ENCODE results near the gene CDK17.

- TF ChIP-seq CSDC2 (CRISPR knock-in tag; IDR thresholded peaks at IDR 0.05) (no peak), GLIS3 (CRISPR knock-in tag; IDR thresholded peaks at IDR 0.05) (no peak)
Measured at GRCh38 chr12:96371138-96371789, 29.0 kb downstream of the CDK17 start.
